G401 (cell line): ENCODE data around the gene PDIA3. TPM values are rescaled to one million over a fixed set of nuclear protein-coding genes. Genes with fewer than 3 reads are reported as not detected.

Experiments
- DNase-seq: peaks from one replicate; pipeline ENCODE4 v3.0.0-alpha.2; 2015; ENCODE audit warnings: low spot score
- in situ Hi-C: cut with HindIII; loops from 2 replicates; pipeline ENCODE4 v1.10.0; 2016; ENCODE audit warnings: low sequenced_read_pairs, mixed read lengths
- total RNA-seq: library from RNA; depleted of rRNA; stranded (reverse); fragments of >200 nt; shearing (Covaris generic); gene quantifications from 2 replicates; pipeline ENCODE4 v1.2.3, GENCODE V29; 2014

PDIA3 gene
- total RNA-seq, 1 experiment from 2014 or later: 317 TPM

DNA sequence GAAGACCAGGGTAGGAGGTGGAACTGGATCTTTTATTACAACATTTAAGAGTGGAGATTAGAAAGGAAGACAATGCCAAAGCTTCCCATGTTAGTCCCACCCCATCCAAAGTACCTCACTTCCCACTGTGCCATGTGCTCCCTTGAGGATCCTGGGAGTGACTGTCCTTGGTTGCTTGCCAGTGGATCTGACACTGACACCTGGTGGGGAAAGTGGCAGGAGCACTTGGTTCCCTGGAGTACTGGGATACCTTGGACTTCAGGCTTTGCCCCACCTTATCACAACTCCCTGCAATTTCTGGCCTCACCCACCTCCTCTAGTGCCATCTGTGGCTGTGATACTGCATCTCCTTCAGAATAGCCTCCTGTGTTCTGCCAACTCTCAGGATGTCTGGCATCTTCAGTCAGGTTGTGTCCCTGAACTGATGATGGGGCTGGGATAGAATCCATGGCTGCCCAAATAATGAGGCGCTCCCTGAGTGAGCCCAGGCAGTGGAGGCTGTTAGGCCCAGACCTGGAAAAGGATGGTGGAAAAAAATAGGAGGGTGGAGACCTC, 29.2 kb downstream of the PDIA3 start:
- in situ Hi-C loops: loop anchor here (10.0 kb wide), 1 partner anchor 89 kb away; no protein-coding TSS in a partner anchor
- DNase-seq: peak; percentile 75

DNA sequence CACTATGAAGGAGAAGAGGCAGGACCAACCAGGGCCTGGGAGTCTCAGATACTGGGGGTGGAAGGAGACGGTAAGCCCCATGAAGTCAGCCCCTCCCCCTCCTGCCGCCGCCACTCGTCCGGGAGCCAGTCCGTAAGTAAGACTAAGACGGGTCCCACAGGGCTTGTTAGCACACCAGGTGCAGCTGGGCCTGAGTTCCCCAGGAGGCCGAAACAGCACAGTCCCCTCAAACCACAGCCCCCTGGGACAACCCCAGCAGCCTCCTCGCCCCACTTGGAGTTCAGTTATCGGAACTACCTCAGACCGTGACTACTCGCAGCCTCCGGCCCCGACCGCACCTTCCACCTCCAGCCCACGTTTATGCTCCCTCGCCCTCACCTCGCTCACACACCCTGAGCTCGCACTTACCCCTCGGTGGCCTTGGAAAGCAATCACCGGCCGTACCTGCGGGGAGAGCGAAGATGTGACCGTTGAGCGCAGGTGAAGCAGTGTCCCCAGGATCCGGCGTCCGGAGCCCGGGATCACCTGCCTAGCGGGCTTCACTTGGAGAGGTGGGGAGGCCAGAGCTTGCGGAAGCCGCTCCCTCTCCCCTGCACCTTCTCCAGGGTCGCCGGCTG, 30.0 kb downstream of the PDIA3 start:
- DNase-seq: peak; percentile 41
- in situ Hi-C loops: loop anchor here (10.0 kb wide), 1 partner anchor 89 kb away; no protein-coding TSS in a partner anchor

DNA sequence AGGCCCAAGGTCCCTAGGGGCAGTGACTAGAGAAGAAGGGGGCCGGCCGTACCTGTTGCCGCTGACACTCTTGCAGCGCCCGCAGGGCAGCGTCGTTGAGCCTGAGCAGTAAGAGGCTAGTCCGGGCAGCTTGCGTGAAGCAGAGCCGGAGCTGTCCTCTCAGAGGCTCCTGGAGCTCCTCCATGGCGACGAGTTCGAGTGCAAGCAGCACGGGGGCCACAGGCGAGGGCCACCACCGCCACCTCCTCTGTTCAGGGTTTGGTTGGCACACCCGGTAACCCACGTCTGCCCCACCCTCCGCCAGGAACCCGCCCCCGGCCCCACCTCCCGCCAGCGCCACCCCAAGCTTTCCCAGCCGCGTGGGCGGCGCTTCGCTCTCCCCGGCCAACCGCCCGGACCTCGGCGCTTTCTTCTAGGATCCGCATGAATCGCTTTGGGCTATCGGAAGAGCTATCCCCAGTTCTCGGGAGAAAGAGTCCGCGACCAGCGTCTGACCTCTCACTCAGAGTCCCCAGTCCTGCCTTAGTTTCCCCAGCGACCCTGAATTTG, 30.6 kb downstream of the PDIA3 start, which contains the start of gene ELL3:
ELL3 (minus strand) TSS at position 249 of the 549 bp plus-strand sequence; CDS start at position 184, 65 bp downstream.
- peak; percentile 75 for DNase-seq
- in situ Hi-C loops: loop anchor here (10.0 kb wide), 1 partner anchor 88 kb away; no protein-coding TSS in a partner anchor

DNA sequence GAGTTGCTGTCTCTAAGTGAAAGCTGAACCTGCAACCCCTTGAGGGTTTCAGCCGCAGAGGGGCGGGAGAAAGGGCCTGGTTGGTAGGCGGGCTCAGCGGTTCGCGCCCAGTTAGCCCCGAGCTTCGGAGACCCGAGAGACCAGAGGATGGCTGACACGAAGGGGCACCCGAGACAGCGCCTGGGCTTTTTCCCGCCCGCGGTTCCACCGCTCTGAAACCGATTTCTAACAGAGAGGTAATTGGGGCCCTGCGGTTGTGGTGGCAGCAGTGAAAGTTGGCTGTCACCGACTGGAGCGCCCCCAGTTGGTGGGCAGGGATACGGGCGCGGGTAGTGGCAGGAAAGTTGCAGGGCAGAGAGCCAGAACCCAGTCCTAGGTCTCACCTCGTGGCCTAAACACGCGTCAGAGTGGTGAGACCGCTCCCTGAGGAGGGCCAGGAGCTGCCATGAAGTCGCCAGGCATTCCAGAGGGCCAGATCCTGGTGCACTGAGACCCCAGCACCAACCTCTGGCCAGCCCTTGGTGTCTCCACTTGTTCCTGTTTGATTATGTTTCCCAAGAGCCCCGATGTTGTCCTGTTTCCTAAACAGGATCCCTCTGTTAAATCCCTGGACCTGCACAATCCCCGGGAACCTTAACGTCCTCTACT, 31.2 kb downstream of the PDIA3 start:
- peak; percentile 71 for DNase-seq
- in situ Hi-C loops: loop anchor here (10.0 kb wide), 1 partner anchor 87 kb away; no protein-coding TSS in a partner anchor

DNA sequence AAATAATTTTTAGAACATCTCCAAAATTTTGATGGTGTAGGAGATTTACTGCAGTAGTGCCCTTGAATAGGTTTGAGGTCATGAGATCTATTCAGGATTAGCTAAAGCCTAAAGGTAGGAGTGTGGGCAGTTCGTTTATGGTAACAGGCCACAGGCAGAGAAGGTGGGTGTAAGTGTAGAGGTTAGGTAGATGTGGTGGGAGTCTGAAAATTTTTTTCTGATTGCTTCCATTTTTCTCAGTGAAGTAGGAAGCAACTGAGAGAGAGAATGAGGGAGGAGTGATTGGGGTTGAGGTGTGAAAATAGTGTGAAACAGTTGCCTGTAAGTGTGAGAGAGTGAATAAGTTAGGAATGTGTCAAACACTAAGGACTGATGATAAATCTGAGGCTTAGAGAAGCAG, 32.8 kb downstream of the PDIA3 start:
- DNase-seq: no peak
- in situ Hi-C loops: loop anchor here (10.0 kb wide), 1 partner anchor 86 kb away; no protein-coding TSS in a partner anchor

DNA sequence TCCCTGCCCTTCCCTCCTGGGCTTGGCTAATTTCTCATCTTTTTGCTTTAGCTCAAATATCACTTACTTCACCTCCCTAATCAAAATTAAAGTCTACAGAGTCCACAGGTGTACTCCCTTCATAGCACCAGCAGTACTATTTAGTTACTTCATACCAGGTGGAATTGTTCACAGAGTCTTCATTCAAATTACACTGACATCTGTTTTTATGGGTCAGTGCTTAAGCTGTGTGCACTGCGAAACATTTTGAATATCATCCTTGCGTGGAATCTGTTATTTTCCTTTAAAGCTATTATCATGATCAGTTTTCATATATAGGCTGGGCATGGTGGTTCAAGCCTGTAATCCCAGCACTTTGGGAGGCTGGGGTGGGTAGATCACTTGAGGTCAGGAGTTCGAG, 43.2 kb downstream of the PDIA3 start:
- DNase-seq: no peak
- in situ Hi-C loops: no loop called here

DNA sequence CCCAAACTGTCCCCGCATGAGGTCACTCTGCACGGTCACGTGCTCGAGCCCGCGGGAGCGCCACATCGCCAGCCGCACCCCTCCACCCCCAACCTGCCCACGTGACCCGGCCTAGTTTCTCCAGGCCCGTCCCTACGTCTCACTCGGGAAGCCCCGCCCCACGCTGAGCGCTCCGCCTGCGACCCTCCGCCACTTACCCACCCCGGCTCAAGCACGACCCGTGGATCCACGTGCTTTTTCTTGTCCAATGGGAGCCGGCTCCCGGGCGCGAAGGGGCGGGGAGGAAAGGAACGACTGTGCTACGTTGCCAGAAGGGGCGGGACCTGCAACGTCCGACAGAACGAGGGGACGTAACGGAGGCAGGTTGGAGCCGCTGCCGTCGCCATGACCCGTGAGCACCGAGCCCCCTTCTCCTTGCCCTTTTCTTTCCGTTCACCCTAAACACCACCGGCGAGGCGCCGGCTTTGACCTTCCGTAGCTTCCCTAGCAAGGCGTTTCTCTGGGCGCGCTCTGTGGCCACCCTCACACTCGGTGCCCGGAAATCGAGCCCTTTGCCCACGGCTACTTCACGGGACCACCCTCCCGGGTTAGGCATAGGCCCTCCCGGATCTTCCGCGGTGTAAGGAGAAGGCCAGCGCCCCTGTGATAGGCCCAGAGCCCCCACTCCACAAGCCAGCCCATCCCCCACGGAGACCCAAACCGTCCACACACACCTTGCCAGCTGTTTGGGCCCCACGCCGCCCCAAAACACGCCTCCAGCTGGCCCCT, 45.9 kb downstream of the PDIA3 start, which contains the start of gene SERF2:
SERF2 (plus strand) TSS at position 328 of the 768 bp plus-strand sequence; CDS start at position 385, 57 bp downstream.
- in situ Hi-C loops: no loop called here
- peak; percentile 100 for DNase-seq

DNA sequence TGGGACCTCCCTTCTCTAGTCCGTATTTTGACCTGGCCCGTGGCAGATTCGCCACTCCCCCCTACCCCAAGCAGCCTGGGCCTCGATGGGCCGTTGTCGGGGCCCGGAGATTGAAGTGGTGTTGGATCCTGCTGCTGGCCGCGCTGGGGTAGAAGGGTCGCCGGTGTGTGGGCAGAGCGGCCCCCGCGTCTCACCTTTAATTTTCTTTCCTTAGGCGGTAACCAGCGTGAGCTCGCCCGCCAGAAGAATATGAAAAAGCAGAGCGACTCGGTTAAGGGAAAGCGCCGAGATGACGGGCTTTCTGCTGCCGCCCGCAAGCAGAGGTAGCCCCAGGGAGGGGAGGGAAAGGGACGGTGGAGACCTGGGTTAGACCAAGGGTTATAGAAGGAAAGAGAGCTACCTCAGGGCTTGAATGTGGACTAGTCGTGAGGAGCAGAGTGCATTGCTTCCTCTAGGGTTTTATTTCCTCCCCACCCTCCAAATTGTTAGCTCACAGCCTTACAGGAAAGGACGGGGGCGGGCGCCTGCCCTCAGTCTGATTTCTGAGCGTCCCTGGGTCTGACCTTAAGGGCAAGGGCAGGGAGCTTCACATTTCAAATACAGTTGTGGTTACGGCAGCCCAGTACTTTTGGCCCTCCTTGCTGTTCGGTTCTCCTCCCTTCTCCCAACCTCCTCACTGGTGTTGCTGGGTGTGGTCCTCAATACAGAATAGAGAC, 46.7 kb downstream of the PDIA3 start:
- in situ Hi-C loops: no loop called here
- DNase-seq: no peak

DNA sequence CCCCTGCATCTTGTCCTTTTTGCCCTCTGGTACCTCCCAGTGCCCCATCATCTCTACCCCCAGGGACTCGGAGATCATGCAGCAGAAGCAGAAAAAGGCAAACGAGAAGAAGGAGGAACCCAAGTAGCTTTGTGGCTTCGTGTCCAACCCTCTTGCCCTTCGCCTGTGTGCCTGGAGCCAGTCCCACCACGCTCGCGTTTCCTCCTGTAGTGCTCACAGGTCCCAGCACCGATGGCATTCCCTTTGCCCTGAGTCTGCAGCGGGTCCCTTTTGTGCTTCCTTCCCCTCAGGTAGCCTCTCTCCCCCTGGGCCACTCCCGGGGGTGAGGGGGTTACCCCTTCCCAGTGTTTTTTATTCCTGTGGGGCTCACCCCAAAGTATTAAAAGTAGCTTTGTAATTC, 47.4 kb downstream of the PDIA3 start:
- in situ Hi-C loops: no loop called here
- DNase-seq: no peak

DNA sequence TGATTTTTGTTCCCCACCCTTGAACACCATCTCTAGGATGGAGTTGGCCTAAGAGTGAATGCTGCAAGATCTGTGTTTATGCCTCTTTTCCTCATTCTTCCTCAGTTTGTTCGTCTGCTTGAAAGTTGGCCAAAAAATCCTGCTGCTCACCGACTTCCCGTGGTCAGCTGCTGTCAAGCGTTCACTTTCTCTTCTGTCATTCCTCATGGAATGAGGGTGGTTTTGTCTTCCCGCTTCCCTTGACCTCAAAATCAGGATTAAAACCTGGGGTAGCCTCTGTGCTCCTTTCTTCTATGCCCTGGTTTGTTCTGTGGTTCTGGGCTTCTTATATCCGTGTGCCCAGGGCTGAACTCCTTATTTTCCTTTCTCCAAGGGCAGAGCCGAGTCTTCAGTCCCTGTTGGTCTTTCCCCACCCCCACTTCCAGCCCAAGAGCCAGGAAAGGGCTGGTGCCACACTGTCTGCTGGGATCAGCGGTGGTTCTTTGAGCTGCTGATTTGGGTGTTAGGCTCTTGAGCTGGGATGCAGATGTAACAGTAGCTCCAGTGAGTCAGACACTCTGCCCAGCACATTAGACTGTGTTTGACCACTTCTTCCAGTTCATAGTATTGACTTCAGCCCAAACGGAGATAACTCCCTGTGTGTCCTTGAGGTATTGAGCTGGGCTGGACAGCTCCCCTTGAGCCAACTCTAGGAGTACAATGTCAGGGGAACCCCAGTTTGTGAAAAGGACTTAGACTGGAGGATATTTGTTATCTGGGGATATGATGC, 48.2 kb downstream of the PDIA3 start:
- DNase-seq: no peak
- in situ Hi-C loops: no loop called here

DNA sequence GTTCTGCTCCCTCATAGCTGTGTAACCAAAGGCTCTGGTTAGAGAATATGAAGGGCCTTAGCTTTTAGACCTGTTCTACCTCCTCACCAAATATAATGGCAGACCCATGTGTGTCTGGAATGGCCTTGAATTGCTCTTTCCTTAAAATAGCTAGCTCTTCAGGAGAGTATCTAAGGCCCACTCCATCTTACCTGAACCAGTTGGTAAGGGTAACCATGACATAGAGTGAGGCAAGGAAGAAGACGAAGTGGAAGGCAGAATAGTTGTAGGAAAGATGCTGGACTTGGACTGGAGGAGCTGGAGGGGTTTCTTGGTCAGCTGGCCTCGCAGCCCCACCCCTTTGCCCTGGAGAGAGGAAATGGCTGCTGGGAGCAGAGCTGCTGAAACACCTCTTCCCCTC, 49.0 kb downstream of the PDIA3 start:
- DNase-seq: no peak

DNA sequence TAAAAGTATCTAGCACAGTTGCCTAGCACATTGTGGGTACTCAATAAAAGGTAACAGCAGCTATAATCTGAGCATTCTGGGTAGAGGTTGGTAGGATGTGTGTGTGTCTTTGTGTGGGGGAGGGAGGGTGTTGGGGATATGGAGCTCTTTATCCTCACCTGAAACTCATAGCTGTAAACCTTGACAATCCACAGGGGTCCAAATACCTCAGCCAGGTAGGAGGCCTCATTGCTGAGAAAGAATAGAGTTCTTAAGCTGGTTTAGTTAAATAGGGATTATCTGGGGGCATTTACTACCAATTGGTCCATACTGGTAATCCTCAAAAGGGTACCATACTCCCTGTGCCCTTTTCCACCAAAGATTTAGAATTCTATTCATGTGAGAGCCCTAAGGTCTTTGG, 49.8 kb downstream of the PDIA3 start:
- peak; percentile 8 for DNase-seq
- in situ Hi-C loops: no loop called here

More for the DNA sequence above, 49.0 kb downstream of the PDIA3 start:
- in situ Hi-C loops: no loop called here

DNA sequence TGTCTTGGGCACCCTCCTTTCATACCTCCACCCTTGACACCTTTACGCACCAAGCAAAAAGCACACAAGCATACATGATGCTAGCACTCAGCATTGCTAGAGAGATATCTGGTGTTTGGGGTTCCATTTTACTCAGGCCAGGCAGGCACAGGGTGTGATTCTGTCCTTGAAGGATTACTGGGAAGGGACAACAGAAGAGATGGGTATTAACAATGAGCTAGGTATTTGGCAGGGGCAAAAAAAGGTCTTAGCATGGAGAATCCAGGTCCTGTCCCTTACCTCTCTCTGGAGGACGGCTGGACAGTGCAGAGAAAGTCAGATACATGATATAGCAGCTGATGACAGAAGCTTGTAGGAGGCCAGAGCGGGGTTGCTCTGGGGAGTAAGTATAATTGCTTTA, 50.3 kb downstream of the PDIA3 start:
- DNase-seq: no peak
- in situ Hi-C loops: no loop called here

DNA sequence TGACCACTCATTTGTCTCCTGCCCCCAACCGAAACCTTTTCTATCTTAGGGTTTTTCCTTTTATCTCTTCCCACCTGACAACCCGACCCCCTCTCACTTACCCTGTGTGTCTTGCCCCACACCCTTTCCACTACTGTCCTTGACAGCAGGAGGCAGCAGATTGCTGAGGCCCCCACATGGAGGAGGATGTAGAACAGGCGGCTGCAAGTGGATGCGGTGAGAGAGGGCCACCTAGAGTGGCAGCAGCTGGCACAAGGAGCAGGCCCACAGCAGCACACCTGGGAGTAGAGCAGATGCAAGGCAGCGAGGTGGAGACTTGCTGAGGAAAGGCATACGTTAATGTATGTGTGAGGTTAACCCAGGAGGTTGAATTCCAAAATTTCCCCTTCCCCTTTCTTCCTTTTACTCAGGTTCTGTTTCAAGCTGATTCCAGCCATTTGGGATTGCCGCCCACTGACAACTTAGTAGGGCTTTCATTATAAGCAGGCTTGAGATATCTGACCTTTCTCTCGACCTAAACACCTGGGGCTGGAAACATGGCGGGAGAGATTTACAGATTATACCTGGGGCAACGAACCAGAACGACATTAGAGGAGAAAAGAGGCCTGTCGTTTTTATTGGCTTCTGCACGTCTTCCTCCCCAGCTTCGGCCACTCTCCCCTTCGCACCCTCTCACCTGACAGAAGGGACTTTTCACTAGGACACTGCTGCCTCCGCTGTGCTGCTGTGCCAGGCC, 53.1 kb downstream of the PDIA3 start:
- in situ Hi-C loops: no loop called here
- DNase-seq: peak; percentile 10

DNA sequence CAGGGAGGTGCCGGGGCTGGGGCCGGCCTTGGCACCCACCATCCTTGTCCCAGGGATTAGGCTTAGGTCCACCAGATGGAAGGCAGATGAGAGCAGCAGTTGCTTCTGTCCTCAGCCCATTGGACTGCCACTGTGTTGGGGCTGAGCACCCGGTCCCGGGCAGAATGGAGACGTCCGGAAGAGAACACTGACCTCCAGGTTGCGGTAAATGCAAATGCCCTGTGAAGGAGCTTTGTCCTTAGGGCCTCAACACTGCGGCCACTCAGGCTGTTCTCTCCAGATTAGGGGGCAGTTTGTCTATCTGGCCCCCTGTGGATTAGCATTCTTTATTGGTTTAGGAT, 53.7 kb downstream of the PDIA3 start, which contains the start of gene SERINC4:
SERINC4 (minus strand) TSS at position 276 of the 341 bp plus-strand sequence; CDS start at position 42, 234 bp downstream.
- in situ Hi-C loops: no loop called here
- no peak for DNase-seq

DNA sequence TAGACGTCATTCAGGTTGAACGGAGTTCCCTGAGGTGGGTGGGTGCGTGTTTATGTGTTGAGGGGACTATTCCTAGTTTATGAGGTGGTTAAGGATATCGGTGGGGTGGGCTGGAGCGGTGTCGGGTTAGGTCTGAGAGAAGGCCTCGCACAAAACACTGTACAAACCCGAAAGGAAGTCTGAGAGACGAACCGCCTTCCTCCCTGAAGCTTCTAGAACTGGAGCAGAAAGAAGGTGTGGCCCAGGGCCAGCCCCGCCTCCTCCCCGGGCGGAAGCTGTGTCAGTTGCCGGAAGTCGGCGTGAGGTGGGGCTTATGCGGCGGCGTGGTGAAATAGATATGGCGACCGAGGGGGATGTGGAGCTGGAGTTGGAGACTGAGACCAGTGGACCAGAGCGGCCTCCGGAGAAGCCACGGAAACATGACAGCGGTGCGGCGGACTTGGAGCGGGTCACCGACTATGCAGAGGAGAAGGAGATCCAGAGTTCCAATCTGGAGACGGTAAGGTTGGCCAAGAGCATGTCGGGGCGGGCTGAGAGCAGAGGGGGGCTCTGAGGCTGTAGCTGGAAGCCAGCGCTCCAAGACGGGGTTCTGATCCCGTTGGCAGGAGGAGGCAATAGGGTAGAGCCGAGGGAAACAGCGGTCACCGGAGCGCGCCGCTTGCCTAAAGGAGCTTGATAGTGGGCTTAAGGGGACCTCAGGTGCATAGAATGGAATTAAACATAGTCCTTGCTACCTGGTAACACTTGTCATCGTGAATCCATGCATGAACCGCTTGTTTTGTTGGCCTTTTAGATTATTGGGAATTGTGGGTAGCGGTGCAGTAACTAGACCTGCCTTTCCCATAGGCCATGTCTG, 54.3 kb downstream of the PDIA3 start, which contains the start of gene HYPK:
HYPK (plus strand) TSS at position 314 of the 856 bp plus-strand sequence; CDS start at position 338, 24 bp downstream.
- in situ Hi-C loops: no loop called here
- peak; percentile 95 for DNase-seq
